8988T (cell line): ENCODE measurements around the gene SOX6.
"Not testable (repeated sequence)": the region's sequence is repeated elsewhere in the genome, so short reads cannot be mapped to it uniquely, and the experiment has no call there.

Source experiments
- DNase-seq: peaks from one replicate; pipeline ENCODE4 v3.0.0; 2011

SOX6 gene

GRCh38 chr11:15944460-15944859 is 411.9 kb downstream of the SOX6 start:
- no peak for DNase-seq

DNA sequence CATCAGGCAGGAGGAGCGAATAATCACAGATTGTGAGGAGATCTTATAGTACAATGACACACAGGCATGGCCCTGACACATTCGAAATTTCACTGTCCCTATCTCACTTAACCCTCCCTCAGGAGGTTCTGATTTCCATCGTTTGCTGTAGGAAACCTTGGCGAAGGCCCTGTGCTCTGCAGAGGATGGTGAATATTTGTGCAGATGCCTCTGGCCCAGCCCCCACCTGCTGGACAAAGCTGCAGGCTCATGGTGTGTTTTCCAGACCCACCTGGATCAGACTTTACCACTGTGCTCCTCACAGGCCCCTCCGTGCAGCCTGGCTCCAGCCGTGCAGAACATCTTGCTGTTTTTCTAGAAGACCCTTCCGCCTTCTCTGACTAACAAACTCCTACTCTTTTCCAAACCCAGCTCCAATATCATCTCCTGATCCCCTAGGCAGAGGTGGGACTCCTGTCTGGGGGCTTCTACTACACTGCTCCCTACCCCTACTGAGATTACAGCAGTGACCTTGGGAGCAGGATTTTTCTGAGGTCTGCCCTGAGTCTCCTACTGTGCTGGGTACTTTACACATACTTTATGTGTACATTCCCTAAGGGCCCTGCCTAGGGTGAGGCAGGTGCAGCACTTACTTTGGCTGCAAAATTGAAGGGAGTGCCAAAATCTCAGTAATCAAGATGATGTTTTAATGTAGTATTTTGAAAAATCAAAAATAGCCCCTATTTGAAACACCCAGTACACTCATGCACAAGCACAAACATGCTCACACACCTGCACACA is 412.7 kb downstream of the SOX6 start:
- no peak for DNase-seq

DNA sequence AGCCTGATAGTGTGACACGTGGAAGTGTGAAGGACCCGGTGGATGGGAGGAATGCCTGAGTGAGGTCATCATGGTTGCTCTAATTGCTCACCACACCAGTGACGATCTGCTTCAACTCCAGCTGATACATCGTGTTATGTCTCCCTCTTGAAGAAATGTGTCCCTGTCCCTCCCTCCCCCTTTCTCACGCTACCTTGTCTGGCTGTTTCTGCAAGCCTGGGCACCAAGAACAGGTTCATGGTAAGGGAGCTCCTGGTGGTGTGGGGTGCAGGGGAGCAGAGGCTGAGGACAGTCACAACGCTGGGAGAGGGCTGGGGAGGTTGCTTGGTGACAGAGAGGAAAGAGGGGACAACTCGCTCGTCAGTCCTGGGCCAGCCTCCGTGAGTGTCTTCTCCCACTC is 413.4 kb downstream of the SOX6 start:
- DNase-seq, result no peak

DNA sequence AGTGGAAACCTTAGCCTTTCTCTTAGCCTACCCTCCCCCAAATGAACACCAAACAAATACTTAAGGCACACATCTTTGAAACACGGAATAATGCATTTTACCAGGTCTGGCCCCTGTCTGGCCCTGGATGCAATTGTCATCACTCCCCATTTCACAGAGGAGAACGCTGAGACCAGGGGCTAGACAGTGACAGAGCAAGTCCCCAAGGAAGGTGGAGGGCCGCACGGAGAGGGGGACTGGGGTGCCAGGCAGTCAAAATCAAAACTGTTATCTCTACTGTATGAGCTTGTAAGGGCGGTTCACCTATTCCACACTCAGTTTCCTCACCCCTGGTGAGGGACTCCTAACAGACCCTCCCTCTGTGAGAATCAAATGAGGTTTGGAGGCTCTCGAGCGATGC is 414.2 kb downstream of the SOX6 start:
- DNase-seq, result no peak

DNA sequence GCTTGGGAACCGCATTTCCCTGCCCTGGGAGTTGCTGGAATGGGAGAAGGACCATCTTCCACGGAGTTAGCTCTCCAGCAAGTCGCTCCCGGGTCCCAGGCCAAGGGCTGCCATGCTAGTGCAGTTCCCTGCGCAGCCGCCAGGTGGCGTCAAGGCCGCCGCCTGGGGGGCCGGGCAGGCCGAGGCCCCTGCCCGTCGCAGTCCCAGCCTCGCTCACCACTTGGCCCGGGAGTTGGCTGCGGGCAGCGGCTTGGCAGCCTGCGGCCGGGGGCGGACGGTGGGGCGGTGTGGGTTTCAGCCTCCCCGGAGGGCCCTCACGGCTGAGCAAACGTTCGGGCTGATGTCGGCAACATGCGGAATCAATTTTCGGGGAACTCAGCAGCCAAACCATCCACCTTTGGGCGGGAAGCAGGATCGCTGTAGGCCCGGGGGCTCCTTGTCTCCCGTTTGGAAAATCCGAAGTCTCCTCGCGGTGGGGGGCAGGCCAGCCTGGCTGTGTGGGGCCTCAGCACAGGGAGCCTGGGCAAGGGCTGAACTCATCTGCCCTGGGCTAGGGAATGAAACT is 415.1 kb downstream of the SOX6 start:
- peak; percentile 40 for DNase-seq

GRCh38 chr11:15940462-15941205 is 415.7 kb downstream of the SOX6 start:
- no peak for DNase-seq

DNA sequence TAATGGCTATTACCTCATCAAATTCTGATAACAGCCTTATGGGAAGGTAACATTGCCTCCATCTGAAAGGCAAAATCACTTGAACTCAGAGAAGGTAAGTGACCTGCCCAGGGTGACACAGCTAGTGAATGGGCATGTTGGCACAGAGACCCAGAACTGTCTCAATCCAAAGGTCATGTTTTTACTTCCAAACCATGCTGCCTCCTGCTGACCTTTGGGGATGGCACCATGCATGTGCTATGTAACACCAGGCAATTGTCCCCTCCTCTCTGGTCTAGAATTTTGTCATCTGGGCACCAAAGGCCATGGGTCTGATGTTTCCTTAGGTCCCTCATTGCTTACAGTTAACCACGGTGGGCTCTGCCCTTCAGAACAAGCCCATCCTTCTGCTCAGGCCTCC is 417.4 kb downstream of the SOX6 start:
- DNase-seq, result no peak

DNA sequence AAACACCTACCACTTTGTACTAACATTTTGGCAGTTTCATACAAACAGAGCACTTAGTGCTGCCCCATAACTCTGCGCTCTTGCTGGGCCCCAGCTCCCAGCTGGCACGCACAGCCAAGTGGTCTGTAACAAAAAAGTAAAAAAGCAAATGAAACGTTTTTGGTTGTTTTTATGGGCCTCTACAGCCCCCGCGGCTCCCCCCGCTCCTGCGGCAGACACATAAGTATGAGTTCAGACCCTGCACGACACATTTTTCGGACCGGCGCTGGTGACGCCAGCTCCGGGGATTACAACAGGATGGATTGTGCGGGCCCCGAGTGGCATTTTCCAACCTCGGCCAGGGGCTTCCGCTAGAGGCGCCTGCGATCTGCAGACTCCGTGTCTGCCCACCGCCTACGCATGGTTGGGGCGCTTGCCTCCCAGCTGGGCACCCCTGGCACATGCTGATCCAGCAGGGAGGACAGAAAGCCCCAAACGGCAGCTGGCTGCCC is 418.2 kb downstream of the SOX6 start:
- DNase-seq, result no peak

- DNase-seq, result peak; percentile 37
Measured at GRCh38 chr11:15937601-15938120, 418.7 kb downstream of the SOX6 start.

GRCh38 chr11:15936011-15936410 is 420.3 kb downstream of the SOX6 start:
- no peak for DNase-seq

- no peak for DNase-seq
Measured at GRCh38 chr11:15935373-15935772, 421.0 kb downstream of the SOX6 start.

DNA sequence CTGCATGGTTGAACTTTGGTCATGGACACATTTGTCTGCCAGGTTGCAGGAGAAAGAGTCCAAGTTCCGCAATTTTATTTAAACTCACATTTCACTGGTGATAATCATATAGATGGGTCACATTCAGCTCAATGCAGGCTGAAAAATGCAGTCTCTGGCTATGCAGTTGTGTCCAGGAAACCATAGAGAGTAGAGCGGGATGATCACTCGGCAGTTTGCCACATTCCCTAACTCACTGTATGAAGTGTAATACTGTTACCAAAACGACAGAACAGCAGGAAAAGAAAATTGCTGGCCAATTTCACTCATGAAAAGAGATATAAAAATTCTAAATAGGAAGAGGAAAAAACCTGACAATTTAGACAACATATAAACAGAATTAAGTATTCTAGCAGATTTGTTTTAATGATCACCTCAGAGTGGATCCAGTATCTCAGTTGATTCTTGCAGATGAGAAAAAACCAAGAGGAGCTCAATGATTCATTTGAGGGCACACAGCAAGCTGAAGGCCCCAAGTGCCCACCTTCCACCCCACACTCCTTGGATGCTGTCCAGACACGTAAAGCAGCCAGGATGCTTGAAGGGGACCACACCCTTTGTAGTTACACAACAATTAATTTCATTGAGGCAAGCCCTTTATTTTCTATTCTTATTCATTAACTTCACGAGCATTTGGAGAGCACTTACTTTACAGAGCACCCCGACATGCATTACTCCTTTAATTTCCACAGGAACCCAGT is 422.3 kb downstream of the SOX6 start:
- no peak for DNase-seq

DNA sequence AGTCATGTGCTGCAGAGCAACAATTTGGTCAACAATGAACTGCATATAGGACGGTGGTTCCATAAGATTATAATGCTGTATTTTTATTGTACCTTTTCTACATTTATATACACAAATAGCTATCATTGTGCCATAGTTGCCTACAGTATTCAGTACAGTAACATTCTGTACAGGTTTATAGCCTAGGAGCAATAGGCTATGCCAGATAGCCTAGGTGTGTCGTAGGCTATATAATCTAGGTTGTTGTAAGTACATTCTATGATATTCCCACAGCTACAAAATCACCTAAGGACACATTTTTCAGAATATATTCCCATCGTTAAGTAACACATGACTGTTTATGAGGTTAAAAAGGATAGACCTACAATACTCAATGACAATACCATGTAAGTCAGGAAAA is 423.9 kb downstream of the SOX6 start:
- no peak for DNase-seq

DNA sequence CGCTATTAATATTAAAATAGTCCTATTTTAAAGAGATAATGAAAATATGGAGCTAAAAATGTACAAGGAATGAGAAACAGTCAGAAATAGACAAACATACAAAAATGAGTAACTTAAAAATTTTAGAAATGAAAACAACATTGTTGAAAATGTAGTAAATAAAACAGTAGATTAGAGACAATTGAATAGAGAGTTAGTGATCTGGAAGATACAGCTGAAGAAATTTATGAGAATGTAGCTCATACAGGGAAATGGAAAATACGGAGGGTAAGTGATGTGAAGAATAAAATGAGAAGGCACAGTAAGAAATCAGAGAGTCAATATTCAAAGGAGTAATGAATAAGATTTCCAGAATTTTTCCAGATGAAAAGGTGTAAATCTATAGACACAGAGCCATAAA is 424.8 kb downstream of the SOX6 start:
- DNase-seq, result no peak

DNA sequence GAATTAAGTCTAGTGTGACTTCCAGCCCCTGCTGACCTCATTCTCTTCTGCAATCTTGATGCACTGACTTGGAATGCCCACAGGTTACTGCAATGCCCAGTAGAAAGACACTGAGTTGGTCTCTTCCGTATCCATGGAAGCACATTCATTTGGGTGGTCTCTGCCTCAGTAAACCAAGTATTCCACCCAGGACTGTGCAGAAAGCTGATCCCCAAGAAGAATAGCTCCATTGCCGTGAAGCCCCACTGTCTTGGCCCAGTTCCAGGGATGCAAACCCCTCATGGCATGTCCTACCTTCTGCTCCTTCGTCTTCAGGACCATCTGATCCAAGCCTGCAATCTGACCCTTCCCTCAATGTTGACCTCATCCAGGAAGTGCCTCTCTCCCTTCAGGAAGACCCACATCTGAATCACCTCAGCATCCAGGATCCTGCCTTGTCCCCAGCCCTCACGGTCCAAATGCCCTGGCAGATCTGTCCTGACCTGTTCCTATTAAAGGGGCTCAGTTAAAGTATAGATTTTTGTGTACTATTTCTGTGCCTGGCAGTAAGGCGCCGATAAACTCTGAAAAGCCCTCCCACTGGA is 425.8 kb downstream of the SOX6 start:
- no peak for DNase-seq

GRCh38 chr11:15929371-15929901 is 426.9 kb downstream of the SOX6 start:
- DNase-seq, result no peak

DNA sequence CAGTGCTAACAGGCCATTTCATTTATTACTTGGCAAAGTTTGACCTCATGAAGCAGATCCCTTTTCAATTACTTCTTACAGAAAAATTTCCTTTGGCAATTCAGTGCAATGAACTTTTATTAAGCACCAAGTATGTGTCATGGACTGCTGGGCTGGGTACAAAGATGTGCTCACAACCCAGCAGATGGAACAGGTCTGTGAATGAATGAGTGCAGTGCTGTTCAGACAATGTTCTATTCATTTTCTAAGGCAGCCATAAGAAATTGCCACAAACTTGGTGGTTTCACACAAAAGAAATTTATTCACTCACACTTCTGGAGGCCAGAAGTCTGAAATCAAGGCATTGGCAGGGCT is 428.5 kb downstream of the SOX6 start:
- DNase-seq, result no peak

- DNase-seq, result no peak
Measured at GRCh38 chr11:15927196-15927863, 429.0 kb downstream of the SOX6 start.

DNA sequence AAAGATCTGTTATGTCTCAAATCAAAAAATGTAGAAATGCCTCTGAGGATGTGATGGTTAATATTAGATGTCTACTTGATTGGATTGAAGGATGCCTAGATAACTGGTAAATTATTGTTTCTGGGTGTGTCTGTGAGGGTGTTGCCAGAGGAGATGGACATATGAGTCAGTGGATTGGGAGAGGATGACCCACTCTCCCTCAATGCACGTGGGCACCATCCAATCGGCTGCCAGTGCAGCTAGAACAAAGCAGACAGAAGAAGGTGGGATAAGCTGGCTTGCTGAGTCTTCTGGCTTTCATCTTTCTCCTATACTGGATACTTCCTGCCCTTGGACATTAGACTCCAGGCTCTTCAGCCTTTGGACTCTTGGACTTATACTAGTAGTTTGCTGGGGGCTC is 430.3 kb downstream of the SOX6 start:
- no peak for DNase-seq

DNA sequence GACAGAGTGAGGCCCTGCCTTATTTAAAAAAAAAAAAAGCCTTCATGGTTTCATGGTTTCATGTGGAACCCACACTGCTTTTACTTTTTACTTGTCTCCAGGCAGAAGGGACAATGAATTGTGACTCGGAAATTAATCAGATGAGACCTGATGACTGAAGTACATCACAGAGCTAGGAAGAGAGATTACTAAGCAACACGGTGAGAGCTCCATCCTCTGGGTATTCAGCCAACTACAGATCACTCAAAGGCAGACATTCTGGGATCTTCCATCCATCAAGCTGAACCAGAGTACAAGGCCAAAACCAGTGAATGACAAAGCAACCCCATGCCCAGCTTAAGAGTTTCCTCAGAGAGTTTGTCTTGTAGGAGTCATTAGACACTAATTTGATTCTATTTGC is 433.2 kb downstream of the SOX6 start:
- DNase-seq, result no peak

- not testable (repeated sequence) for DNase-seq
Measured at GRCh38 chr11:15922745-15923144, 433.6 kb downstream of the SOX6 start.
